IPS-15b (cell line): Measurements from ENCODE around the gene KCNH2.
"Not testable (repeated sequence)": the region's sequence is repeated elsewhere in the genome, so short reads cannot be mapped to it uniquely, and the experiment has no call there.

Experiments
- H3K27me3 ChIP-seq: one replicate; pipeline ENCODE4 v1.6.1; 2013; ENCODE audit warnings: low read length; ENCODE audit not compliant: control insufficient read depth, insufficient read depth
- H3K36me3 ChIP-seq: one replicate; pipeline ENCODE4 v1.6.1; 2013; ENCODE audit warnings: low read length; ENCODE audit not compliant: control insufficient read depth, insufficient read depth
- H3K4me1 ChIP-seq: one replicate; pipeline ENCODE4 v1.6.1; 2013; ENCODE audit warnings: mild to moderate bottlenecking, low read length; ENCODE audit not compliant: control insufficient read depth, insufficient read depth
- H3K4me3 ChIP-seq: one replicate; pipeline ENCODE4 v1.5.1; 2013; ENCODE audit warnings: low read depth, low read length
- H3K9ac ChIP-seq: one replicate; pipeline ENCODE4 v1.6.1; 2013; ENCODE audit warnings: low read depth, mild to moderate bottlenecking, low read length
- H3K9me3 ChIP-seq: one replicate; pipeline ENCODE4 v1.6.1; 2013; ENCODE audit warnings: mild to moderate bottlenecking, low read length; ENCODE audit not compliant: control insufficient read depth, insufficient read depth

The KCNH2 gene, protein sequence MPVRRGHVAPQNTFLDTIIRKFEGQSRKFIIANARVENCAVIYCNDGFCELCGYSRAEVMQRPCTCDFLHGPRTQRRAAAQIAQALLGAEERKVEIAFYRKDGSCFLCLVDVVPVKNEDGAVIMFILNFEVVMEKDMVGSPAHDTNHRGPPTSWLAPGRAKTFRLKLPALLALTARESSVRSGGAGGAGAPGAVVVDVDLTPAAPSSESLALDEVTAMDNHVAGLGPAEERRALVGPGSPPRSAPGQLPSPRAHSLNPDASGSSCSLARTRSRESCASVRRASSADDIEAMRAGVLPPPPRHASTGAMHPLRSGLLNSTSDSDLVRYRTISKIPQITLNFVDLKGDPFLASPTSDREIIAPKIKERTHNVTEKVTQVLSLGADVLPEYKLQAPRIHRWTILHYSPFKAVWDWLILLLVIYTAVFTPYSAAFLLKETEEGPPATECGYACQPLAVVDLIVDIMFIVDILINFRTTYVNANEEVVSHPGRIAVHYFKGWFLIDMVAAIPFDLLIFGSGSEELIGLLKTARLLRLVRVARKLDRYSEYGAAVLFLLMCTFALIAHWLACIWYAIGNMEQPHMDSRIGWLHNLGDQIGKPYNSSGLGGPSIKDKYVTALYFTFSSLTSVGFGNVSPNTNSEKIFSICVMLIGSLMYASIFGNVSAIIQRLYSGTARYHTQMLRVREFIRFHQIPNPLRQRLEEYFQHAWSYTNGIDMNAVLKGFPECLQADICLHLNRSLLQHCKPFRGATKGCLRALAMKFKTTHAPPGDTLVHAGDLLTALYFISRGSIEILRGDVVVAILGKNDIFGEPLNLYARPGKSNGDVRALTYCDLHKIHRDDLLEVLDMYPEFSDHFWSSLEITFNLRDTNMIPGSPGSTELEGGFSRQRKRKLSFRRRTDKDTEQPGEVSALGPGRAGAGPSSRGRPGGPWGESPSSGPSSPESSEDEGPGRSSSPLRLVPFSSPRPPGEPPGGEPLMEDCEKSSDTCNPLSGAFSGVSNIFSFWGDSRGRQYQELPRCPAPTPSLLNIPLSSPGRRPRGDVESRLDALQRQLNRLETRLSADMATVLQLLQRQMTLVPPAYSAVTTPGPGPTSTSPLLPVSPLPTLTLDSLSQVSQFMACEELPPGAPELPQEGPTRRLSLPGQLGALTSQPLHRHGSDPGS

DNA sequence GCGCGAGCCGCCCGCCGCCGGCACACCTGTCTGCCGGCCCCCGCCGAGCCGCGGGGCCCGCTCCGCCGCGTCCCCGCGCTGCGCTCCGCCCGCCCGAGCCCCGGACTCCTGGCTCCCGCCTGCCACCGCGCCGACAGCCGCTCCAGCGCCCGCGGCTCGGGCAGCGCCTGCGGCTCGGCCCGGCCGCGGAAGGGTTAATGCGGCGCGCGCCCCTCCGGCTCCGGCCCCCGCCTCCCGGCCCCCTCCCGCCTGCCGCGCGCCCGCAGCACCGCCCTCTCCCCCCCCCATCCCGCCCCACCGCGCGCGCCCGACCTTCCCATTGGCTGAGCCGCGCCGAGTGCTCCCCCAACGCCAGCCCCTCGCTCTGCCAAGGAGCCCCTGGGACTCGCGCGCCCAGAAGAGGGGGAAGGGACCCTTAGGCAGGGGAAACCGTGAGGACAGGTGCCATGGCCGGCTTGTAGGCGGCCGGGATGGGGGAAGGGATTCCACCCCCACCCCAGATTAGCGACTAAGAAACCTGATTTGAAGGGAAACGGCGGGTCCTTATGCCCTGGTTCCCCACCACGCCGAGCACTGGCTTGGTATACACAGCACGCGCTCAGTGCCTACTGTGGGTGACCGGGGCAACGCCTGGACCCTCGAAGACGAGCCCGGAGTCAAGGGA is at the start of gene KCNH2:
Gene KCNH2, minus strand, starts transcription at position 196 of the 664 bp plus-strand sequence. CDS start 408 bp downstream, outside the sequence.
- Histone ChIP-seq H3K4me1 (peaks cover 28% of the 10 kb centered on the region), H3K27me3 (peaks cover 41% of the 10 kb centered on the region), H3K4me3 (peak within 1 kb of the TSS; percentile 69), H3K9me3 (no peaks in the 10 kb centered on the region), H3K9ac (peak within 1 kb of the TSS; percentile 24), H3K36me3 (no peaks in the 10 kb centered on the region)

- not testable (repeated sequence) for H3K27me3 ChIP-seq, H3K9me3 ChIP-seq, H3K36me3 ChIP-seq
- H3K4me1 ChIP-seq = peaks cover 10% of the 10 kb centered on the region
- H3K4me3 ChIP-seq = peak overlapping the region; percentile 68
- peak overlapping the region; percentile 3 for H3K9ac ChIP-seq
Observed at GRCh38 chr7:151027728-151028130, 49.6 kb upstream of the KCNH2 start.

DNA sequence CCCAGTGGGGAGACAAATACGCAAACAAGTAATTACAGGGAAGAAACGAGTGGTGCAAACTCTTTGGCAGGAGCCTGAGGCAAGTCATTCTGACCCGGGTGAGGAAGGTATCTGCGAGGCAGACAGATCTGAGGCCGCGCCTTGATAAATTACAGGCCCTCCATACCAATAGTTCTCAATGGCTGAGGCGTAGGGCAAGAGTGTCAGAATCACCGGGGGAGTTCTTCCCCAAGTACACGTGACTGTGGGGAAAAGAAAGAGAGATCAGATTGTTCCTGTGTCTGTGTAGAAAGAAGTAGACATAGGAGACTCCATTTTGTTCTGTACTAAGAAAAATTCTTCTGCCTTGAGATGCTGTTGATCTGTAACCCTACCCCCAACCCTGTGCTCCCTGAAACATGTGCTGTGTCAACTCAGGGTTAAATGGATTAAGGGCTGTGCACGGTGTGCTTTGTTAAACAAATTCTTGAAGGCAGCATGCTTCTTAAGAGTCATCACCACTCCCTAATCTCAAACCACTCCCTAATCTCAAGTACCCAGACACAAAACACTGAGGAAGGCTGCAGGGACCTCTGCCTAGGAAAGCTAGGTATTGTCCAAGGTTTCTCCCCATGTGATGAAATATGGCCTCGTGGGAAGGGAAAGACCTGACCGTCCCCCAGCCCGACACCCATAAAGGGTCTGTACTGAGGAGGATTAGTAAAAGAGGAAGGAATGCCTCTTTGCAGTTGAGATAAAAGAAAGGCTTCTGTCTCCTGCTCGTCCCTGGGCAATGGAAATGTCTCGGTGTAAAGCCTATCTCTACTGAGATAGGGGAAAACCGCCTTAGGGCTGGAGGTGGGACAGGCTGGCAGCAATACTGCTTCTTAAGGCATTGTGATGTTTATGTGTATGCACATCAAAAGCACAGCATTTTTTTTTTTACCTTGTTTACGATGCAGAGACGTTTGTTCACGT is 48.9 kb upstream of the KCNH2 start:
- Histone ChIP-seq H3K4me1 (peaks cover 10% of the 10 kb centered on the region), H3K4me3 (peak overlapping the region; percentile 68), H3K27me3 (peaks cover 10% of the 10 kb centered on the region), H3K9ac (peak overlapping the region; percentile 3)
- H3K36me3 ChIP-seq, H3K9me3 ChIP-seq: not testable (repeated sequence)

- Histone ChIP-seq H3K36me3 (no peaks in the 10 kb centered on the region), H3K4me1 (peaks cover 10% of the 10 kb centered on the region), H3K9me3 (no peaks in the 10 kb centered on the region), H3K27me3 (peaks cover 12% of the 10 kb centered on the region), H3K4me3 (no peak overlapping the region), H3K9ac (no peak overlapping the region)
Observed at GRCh38 chr7:151025924-151026671, 48.0 kb upstream of the KCNH2 start.

DNA sequence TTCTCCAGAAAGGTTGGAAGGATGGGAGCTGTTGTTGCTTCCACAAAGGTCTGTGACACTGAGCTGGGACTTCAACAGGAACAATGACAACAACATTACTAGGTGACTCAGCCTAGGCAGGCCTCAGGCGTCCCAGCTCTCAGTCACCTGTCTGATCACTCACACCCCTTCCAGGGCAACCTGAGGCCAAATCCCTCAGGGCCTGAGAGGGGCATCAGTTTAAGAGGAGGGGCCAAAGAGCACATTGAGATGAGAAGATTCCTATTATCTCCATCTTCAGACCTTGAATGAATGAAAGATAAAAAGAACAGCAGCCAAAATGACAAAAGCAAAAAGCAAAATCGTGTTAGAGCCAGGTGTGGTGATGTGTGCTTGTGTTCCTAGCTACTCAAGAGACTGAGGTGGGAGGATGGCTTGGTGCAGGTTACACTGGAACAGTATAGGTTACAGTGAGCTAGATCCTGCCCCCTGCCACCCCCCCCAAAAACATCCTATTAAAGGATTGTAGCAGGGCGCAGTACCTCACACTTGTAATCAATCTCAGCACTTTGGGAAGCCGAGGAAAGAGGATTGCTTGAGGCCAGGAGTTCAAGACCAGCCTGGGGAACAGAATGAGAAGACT is 46.4 kb upstream of the KCNH2 start, which contains the start of gene ATG9B:
Gene ATG9B, minus strand, starts transcription at position 60 of the 622 bp plus-strand sequence. CDS start 71 bp downstream, outside the sequence.
- H3K4me3 ChIP-seq = no peak within 1 kb of the TSS
- H3K36me3 ChIP-seq = no peaks in the 10 kb centered on the region
- H3K9me3 ChIP-seq = no peaks in the 10 kb centered on the region
- peaks cover 26% of the 10 kb centered on the region for H3K27me3 ChIP-seq
- peaks cover 10% of the 10 kb centered on the region for H3K4me1 ChIP-seq
- no peak within 1 kb of the TSS for H3K9ac ChIP-seq

GRCh38 chr7:151023232-151023631 is 45.1 kb upstream of the KCNH2 start:
- H3K27me3 ChIP-seq = peaks cover 39% of the 10 kb centered on the region
- no peak overlapping the region for H3K9ac ChIP-seq
- no peaks in the 10 kb centered on the region for H3K9me3 ChIP-seq

DNA sequence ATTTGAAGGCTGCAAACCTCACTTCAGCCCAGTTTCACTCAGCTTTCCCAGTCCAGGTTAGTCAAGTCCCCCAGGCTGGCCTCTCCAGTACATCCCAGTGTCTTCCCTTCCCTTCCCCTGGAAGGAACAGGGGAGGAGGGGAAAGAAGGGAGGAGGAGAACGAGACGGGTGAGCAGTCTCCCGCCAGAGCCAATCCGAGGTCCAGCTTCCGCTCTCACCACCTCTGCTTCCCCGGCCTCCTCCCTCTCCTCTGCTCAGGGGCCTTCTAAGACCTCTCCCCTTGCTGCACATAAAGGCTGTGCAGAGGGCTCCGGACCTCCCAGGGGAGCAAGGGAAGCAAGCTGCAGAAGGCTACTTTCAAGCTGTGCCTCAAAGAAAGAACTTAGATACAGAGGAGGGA is 42.1 kb upstream of the KCNH2 start:
- H3K4me3 ChIP-seq = no peak overlapping the region
- H3K9ac ChIP-seq = no peak overlapping the region
- peaks cover 50% of the 10 kb centered on the region for H3K27me3 ChIP-seq
- H3K9me3 ChIP-seq = no peaks in the 10 kb centered on the region
- no peaks in the 10 kb centered on the region for H3K4me1 ChIP-seq
- H3K36me3 ChIP-seq = no peaks in the 10 kb centered on the region

More at GRCh38 chr7:151023232-151023631, 45.1 kb upstream of the KCNH2 start:
- Histone ChIP-seq H3K36me3 (no peaks in the 10 kb centered on the region), H3K4me3 (no peak overlapping the region), H3K4me1 (peaks cover 10% of the 10 kb centered on the region)

GRCh38 chr7:151019130-151019447 is 41.0 kb upstream of the KCNH2 start:
- Histone ChIP-seq H3K4me3 (peak overlapping the region; percentile 22), H3K9me3 (no peaks in the 10 kb centered on the region), H3K4me1 (no peaks in the 10 kb centered on the region), H3K9ac (no peak overlapping the region), H3K27me3 (peaks cover 58% of the 10 kb centered on the region), H3K36me3 (no peaks in the 10 kb centered on the region)

GRCh38 chr7:151018421-151019129 is 40.5 kb upstream of the KCNH2 start:
- no peaks in the 10 kb centered on the region for H3K9me3 ChIP-seq
- no peaks in the 10 kb centered on the region for H3K4me1 ChIP-seq
- H3K36me3 ChIP-seq = no peaks in the 10 kb centered on the region
- no peak overlapping the region for H3K9ac ChIP-seq
- peaks cover 59% of the 10 kb centered on the region for H3K27me3 ChIP-seq
- H3K4me3 ChIP-seq = peak overlapping the region; percentile 41
